HG03558 (cell line): ENCODE results near the gene STX8.
A peak's percentile ranks its signal among the peaks of the same experiment; 100 is the strongest.
"Not testable (repeated sequence)": the region's sequence is repeated elsewhere in the genome, so short reads cannot be mapped to it uniquely, and the experiment has no call there.

Experiments
- ATAC-seq: cut with Tn5 transposase; IDR thresholded peaks from one replicate; pipeline ENCODE4 v1.9.1; 2021; ENCODE audit warnings: moderate number of reproducible peaks; ENCODE audit not compliant: unreplicated experiment; ENCODE audit errors: extremely low read depth

STX8 gene

DNA sequence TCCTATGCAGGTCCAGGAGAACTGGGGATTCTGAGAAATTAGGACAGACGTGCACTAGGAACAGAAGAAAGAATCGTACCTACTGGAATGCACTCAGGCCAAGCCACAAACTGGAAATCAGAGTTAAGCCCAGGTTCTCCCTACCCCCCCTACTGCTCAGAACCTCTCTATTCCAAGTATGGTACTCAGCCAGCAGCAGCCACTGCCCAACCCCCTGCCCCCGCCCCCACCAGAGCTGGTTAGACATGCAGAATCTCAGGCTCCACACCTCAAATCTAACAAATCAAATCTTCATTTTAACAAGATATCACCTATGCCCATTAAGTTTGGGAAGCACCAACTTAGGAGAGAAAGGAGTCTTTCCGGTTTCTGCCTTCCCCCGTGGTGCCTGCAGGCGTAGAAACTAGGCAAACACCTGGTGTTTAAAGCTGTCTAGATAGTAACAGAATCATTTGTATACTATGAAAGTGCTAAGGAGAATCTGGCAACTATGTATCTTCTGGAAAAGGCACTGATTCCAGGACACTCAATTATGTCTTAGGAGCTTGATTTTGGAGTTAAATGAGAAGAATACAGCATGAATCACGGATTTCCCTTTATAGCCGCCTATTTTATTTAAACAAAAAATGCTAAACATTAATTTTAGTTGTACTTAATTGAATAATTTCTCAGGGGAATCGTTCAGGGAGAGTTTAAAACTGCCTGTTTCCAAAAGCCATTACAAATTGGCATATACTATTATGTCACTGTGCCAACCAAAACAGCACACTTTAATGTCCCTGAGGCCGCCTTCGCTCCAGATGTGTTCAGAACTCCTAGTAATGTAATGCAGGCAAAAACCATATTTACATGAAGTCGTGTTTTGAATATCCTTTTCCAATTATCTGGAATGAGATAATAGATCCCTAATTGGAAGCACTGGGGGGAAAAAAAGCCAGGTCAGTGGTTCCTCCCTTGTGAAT, 166.5 kb downstream of the STX8 start:
- ATAC-seq: no peak

DNA sequence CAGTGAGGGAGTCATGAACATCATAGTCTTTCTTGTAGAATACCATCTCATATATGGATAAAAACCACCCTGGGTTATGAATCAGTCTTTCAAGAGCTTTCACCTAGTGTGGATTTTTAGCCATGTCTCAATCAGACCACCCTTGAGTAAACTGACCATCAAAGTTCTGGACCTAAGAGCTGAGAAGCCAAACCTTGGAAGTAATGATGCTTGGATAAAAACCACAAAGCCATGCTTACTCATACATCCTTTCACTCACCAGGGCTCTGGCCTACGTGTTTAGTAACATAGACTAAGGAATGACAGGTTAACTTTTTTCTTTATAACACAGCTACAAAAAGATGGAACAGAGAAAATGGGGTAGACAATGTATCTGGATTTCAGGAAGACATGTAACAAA, 167.2 kb downstream of the STX8 start:
- ATAC-seq: no peak

DNA sequence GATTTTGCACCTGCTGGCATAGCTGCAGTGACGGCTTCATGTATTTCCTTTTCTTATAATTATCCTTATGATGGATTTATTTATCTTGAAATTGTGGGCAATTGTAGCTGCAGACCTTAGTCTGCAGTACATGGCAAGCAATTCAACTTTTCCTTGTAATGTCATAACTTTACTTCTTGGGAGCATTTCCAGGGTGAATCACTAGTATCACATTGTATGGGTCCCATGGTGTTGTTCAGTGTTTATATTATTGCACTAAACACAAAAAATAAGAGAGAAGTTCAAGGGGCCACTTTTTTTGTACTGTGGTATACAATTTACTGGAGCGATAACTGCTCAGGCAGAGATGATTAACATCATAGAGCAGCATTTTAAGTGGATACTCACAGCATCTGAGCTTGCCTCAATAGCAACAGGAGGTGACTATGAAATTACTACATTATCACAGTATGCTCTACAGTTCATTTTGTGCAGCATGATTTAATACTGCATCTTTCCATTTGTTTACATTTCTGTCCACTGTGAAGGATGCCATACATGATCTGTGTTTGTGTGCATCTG, 169.5 kb downstream of the STX8 start:
- ATAC-seq: no peak

DNA sequence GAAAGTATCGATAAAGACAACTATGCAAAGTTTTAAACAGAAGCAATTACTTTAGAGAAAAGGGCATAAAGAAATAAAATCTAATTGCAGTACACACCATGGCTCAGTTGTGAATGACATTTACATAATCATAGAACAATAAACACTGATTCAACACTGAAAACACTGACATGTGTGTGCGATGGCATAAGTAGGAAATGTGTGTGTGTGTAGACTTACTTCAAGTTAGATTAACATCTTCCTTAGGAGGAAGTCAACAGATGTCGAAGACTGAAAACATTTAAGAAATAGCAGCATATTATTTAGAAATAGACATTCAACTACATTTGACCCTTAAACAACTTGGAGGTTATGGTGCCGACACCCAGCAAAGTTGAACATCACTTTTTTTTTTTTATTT, 172.4 kb downstream of the STX8 start:
- ATAC-seq: no peak

DNA sequence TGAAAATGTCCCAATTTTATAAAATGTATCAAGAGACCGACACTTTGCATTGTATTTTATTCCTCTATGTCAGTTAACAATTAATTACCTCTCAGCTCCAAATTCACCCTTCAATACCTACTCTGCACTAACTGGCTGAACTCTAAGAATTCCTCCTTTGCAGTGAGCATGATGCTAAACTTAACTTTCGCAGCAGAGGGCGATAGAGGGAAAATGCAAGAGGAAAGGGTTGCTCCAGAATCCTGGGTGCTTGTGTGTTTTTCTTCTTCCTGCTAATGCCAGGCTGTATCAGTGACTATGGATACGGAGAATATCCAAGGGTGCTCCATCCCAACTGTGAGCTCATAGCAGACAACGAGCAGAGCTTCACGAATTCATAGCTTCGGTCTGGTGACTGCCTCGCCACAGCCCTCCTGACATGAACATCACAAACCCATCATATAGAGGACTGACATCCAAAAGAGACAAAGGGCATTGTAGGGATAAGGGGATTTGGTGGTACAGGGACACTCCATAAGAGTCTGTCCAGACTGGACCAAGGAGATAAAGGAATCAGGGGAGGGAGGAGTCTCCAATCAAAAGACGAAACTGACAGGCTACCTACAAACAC, 172.9 kb downstream of the STX8 start:
- no peak for ATAC-seq

DNA sequence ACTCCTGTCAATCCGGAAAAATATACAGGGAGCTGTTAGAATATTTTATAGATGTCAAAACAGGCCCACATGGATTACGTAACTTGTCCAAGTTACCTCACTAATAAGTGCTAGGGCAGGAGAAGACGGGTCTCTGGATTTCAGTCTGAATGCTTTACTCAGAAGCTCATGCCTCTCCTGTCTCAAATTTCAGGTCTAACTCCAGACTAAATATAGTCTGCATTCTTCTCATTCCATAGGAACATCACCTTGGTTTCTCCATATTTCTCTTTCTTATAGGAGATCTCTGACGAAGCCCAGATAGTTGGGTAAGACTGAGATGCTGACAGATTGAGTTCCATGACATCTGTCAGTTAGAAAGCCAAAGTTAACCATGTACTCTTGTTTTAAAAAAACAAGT, 174.2 kb downstream of the STX8 start:
- no peak for ATAC-seq

DNA sequence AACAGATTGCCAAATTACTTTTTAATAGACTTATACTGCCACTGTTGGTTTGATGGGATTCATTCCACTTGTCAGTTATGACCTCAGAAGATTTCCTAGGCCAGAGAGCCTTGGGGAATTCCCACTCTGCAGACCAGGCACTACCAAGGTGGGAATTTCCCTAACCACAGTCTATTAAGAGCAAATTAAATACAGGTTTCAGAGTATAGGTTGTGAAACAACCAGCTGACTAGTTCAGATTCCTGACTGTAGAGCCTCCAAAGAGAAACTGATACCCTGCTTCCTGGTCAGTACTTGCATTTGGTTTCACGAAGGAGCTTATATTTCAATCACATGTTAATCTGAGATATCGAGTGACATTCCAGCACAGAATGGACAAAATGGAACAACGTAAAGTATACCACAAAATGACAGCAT, 186.5 kb downstream of the STX8 start:
- ATAC-seq: peak; percentile 90

DNA sequence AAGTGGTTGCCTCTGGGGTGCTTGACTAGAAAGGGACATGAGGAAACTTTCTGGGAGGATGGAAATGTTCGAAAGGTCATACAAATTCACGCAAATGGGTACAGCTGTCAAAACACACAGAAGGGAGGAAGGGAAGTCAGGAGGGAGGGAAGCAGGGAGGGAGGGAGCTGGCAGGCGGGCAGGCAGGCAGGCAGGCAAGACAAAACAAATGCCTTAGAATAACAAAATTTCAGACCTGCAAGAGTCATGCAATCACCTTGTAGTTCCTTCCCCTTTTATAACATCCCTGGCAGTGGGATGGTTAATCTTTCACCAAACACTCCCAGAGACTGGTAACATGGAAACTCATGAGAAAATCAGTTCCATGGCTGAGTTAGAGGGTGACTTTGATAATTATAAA, 189.2 kb downstream of the STX8 start:
- ATAC-seq: no peak

DNA sequence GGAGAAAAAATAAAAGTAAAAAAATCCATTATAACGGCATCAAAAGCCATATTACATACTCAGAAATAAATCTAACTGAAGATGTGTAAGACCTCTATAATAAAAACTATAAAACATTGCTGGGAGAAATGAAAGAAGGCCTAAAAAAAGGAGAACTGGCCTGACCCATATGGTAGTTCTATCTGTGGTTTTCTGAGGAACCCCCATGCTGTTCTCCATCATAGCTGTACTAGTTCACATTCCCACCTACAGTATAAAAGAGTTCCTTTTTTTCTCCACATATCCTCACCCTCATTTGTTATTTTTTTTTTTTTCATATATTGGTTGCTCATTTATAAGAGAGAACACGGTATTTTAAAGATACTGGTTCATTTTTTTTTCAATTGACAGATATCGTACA, 191.8 kb downstream of the STX8 start:
- ATAC-seq: no peak

DNA sequence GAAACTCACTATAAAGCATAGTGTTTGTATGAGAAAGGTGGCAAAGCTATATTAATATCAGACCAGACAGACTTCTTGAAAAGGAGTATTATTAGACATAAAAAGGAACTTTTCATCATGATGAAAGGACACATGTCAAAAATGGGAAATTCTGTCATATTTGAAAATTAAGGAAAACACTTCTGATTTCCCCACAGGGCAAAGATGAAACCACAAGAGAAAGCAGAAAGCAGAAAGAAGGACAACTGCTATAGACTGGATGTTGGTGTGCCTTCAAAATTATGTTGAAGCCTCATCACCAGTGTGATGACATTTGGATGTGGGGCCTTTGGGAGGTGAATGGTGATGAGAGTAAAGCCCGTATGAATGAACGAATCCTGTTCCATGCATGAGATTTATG, 193.0 kb downstream of the STX8 start:
- ATAC-seq: no peak

DNA sequence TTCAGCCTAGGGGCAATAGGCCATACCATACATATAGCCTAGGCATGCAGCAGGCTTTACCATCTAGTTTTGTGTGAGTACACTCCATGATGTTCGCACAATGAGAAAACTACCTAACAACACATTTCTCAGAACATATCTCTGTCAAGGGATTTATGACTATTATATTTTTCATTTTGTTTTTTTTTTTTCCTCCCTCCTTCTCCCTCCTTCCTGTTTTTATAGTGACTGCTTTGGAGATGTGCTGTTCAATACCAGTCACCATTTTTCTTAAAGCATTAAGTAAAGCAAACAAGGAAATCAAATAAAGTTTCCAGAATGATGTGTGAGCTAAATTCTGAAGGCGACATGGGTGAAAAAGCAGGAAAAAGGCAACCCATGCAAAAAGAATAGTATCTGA, 194.6 kb downstream of the STX8 start:
- ATAC-seq: no peak

DNA sequence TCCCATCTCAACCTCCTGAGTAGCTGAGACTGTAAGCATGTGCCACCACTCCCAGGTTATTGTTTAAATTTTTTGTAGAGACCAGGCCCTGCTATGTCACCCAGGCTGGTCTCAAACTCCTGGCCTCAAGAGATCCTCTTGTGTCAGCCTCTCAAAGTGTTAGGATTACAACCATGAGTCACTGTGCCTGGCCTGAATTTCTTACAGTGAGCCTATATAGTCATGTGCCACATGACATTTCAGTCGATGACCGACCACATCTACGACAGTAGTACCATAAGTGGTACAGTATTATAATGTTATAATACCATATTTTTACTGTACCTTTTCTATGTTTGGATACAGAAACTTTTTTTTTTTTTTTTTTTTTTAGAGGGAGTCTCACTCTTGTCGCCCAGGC, 195.3 kb downstream of the STX8 start:
- no peak for ATAC-seq

DNA sequence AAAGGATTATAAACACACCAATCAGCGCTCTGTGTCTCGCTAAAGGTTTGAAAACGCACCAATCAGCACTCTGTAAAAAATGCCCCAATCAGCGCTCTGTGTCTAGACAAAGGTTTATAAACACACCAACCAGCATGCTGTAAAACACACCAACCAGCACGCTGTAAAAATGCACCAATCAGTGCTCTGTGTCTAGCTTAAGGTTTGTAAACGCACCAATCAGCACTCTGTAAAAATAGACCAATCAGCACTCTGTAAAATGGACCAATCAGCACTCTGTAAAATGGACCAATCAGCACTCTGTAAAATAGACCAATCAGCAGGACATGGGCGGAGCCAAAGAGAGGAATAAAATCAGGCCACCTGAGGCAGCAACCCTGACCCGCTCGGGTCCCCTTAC, 199.4 kb downstream of the STX8 start:
- ATAC-seq: not testable (repeated sequence)

DNA sequence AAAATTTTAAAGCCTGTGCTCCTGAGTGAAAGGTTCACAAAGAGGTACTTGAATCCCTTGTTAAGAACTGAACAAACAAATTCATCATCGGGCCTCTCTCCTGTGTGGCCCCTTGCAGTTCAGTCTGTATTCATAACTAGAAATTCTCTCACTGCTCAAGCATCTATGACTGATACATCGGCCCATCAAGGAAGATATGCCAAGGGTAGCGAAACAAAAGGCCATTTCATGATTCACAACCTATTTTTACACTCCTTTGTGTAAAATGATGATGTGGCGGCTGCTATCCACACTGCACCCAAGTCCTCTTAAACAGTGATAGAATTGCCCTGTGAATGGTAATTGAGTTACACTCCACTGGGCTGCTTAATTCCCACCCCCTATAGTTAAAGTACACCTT, 204.6 kb downstream of the STX8 start:
- no peak for ATAC-seq

DNA sequence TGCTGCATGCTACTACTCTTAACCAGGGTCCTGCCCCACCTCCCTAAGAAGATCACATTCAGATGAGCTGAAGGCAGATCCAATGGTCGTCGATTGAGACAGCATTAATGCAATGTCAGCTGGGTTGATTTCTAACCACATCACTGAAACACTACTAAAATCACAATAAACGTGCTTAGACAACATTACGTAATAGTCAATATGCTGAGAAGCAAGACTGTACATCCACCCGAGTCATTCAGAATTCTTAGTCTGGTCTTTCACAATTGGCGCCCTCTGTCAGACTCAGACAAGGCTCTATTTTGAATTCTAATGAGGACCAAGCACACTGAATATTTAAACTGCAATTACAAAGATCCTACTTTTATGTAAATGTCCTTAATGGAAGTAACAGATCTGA, 205.2 kb downstream of the STX8 start:
- no peak for ATAC-seq

DNA sequence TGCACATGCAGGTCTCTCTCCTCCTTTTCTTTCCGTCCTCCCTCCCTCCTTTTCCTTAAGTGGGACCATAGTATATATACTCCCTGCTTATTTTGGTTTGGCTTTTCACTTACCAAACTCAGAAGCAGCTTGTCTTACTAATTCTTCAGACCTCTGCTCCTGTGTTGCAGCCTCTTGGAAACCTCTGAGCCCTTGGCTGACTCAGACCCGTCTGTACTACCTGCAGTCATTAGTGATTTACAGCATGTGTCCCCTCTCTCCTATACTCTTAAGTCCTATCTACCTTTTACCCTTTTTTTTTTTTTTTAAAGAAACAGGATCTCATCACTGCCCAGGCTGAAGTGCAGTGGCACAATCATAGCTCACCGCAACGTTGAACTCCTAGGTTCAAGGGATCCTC, 207.0 kb downstream of the STX8 start:
- no peak for ATAC-seq

DNA sequence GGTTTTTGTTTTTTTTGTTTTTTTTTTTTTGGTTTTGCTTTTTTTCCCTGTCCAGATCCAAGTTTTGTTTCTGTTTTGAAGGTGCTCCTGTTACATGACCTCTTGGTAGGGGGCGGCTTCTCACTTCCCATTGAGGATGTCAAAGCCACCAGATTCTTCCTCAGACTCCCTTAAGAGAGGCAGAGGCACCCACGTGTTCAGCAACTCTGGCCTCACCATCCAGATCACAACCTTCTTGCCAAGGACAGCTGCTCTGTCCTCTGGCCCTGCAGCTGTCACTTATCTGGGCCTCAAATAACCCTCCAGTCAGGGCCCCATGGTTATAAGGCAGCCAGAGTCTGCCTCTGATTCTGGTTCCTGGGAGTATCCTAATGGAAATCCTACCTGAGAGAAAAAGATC, 208.5 kb downstream of the STX8 start:
- no peak for ATAC-seq

DNA sequence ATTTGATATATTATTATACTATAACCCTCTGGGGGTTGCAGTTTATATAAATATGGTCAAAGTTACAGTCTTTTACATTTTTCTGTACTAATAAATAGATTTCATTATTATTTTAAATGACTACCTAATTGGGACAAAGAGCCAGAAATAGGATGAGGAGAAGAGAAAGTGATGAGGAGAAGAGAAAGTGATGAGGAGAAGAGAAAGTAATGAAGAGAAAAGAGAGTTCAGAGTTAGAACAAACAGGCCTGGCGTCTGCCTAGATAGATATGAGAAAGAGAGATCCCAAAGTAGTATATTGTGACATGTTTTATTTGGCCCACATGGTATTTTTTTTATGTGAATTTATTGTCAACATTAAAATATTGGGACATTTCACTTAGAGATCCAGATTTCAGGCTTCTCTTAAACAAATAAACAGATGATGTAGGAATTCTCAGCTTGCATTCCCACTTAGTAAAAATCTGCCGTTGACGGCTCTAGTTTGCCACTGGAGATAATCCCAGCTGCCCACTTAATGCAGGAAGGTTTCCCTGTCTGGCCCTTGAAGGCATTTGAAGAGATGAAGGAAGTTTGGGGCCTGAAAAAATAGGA, 210.7 kb downstream of the STX8 start:
- ATAC-seq: no peak

DNA sequence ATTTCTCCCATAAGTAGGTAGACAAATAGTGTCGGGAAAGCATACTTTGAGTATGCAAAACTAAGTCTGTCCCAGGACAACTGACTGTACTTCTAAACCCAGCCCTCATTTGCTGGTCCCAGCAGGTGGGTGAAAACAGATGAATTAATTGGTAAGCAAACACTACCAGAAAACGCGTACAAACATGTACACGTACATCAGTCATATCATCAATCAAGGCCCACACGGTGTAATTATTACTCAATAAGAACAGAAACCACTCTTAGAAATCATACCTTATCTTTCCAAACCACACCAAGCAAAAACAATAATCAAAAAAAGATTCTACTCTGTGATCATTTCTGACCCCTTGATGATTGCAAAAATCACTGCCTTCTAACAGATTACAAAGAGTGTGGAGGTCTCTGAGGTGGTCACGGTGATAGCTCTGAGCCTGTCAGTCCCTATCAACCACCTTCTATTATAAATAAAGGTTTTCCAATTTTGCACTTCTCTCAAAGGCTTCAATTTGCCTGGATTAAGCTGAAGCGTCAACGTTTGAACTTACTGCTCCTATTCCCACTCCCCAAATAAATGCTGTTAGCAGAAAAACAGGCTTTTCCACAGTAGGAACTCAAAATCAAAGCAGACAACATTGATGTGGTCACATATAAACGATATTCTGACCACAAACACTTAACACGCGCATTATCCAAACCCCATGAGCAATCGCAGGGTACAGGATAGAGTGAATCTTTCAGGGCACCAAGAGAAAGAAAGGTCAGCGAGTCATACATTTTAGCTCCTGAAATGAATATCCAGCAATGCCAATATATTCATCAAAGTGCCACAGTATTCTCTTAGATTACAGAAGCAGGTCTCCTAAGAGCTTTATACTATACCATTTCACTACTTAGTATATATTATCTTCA, 211.9 kb downstream of the STX8 start:
- no peak for ATAC-seq
